Activated CD4-positive, CD25-positive, alpha-beta regulatory T cell treated with anti-CD3 and anti-CD28 coated beads, Interleukin-2, amount 50 U/mL, for 16 hours (primary cell): ENCODE results near the gene NADSYN1.
"Not testable (repeated sequence)": the region's sequence is repeated elsewhere in the genome, so short reads cannot be mapped to it uniquely, and the experiment has no call there.

Source experiments
- DNase-seq: peaks from one replicate; pipeline ENCODE4 v3.0.0-alpha.2; 2020; ENCODE audit warnings: low read depth, low spot score

The NADSYN1 gene

GRCh38 chr11:71453037-71453917 lies at the start of gene NADSYN1:
Gene NADSYN1 (plus strand): TSS chr11:71453203. CDS start chr11:71453297, 94 bp downstream.
- peak; percentile 86 for DNase-seq

DNA sequence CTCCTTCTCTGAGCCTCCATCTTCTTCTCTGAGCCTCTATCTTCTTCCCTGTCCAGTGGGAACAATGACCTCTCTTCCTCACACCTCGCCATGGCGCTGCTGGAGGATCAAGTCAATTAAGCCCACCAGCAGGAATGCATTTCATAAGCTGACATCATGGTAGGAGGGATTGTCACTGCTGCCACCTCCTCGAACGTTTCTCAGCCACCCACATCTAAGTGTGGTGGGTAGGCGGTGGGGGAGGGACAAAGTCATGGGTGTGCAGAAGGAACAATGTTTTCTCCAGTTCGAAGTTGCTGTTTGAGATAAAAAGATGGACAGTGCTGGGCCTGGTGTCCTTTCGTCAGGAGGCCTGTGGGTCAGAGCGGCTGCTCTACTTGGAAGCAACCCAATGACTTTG lies 48.8 kb upstream of the NADSYN1 start:
- no peak for DNase-seq

DNA sequence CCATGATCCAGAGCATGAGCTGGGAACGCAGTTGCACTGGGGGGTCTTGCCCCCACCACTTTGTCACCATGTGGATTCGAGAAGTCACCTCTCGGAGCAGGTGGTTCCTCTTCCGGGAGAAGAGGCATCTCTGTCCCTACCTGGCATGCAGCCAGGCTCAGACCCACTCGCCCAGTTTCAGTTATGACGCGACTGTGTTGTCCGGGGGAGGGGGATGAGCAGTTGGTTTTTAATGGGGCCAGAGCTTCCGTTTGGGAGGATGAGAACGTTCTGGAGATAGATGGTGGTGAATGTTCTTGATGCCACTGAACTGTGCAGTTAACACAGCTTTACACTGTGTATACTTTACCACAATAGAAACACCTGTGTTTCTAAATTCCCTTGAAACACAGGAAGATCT lies 46.3 kb upstream of the NADSYN1 start:
- no peak for DNase-seq

GRCh38 chr11:71407356-71407755 lies 45.6 kb upstream of the NADSYN1 start:
- DNase-seq: no peak

- no peak for DNase-seq
Measured at GRCh38 chr11:71408826-71409225, 44.2 kb upstream of the NADSYN1 start.

- no peak for DNase-seq
Measured at GRCh38 chr11:71410363-71410966, 42.5 kb upstream of the NADSYN1 start.

- DNase-seq: no peak
Measured at GRCh38 chr11:71414645-71415044, 38.4 kb upstream of the NADSYN1 start.

DNA sequence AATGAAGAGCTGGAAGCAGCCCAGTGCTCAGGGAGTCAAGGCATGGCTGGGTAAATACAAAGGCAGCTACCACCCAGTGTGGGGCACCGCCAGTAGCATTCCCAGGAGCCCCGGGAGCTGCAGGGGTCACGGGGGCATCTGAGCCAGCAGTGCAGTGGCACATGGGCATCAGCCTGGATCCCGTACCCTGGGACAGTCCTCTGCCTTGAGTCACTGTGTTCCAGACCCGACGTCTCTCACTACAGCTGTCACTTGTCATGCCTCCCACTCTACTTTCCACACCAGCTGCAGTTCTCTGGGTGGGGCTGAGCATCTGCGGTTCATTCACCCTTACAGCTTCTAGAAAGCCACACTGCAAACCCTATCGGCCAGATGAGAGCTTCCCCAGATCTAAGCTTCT lies 34.4 kb upstream of the NADSYN1 start:
- DNase-seq: no peak

GRCh38 chr11:71420455-71421241 lies 32.4 kb upstream of the NADSYN1 start:
- no peak for DNase-seq

DNA sequence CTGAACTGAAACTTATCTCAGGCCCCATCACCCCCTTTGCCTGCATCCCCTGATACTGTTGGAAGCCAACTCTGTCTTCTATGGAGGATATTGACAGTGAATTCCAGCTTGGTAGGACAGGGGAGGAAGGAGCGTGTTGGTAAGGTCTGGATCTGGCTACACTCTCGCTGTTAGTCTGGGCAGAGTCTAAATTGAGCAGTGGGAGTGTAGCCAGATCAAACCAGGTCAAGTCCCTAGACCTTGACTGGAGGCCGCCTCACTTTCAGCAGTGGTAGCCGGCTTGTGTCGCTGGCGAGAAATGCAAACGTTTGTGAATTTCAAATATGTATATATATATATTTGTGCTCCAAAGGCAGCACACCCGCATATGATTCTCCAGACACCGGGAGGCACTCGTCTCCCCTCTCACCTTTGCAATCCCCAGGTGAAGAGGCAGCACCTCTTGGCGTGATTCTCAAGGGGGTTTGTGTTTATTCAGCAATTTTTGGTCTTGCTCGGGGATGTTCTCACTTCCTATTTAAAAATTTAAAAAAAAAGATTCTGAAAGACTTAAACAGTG lies 31.5 kb upstream of the NADSYN1 start:
- no peak for DNase-seq

- DNase-seq: not testable (repeated sequence)
Measured at GRCh38 chr11:71422318-71422717, 30.7 kb upstream of the NADSYN1 start.

DNA sequence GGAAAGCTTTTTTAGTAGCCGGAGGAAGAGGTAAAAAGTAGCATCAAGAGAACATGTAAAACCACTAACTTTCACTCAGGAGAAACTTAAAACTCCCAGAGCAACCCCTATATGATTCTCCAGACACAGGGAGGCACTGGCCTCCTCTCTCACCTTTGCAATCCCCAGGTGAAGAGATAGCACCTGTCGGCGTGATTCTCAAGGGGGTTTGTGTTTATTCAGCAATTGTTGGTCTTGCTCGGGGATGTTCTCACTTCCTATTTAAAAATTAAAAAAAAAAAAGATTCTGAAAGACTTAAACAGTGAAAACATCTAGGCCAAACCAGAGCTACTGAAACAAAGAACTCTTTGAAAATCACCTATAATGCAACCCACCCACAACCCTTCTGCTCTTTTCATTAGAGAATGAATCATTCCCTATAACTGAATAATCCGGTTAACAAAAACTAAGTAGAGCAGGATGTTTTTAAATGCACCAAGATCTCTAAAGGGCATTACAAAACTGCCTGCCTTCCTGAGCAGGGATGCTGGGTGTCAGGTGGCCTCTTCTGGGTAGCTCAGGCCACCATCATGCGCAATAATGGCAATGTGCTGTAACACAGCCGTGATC lies 29.7 kb upstream of the NADSYN1 start:
- DNase-seq: no peak

DNA sequence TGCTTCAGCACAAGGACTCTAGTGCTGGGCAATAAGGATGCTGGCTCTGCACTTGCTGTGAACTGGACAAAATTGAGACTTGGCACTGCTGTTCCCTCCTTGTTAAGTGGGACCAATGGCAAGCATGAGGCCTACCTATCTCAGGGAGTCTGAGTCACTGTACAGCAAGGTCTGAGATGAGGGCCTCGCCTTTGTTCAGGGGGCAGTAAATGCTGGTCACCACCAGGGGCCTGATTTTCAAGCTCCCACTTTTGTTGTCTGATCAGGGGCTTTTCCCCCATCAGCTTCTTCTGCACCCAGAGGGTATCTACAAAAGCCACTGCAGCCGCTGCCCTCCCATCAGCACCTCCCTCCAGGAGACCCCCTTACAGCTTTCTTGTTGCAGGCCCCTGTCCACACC lies 27.6 kb upstream of the NADSYN1 start:
- DNase-seq: no peak

DNA sequence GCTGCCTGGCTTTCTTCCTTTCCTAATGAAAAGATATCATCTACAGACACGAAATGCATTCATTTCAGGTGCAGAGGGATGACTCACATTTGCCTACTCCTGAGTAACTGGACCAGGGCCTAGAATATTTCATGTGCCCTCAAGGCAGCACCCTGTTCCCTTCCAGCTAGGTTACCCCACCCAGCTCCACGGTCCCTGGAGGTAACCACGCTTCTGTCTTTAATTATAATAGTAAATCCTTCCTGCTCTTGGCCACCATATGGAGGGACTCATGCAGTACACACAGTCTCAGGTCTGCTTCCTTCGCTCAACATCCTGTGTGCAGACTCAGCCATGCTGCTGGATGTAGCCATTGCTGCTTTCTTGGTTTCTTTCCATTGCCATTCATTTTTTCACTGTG lies 27.1 kb upstream of the NADSYN1 start:
- DNase-seq: no peak

GRCh38 chr11:71426413-71426812 lies 26.6 kb upstream of the NADSYN1 start:
- DNase-seq: no peak

DNA sequence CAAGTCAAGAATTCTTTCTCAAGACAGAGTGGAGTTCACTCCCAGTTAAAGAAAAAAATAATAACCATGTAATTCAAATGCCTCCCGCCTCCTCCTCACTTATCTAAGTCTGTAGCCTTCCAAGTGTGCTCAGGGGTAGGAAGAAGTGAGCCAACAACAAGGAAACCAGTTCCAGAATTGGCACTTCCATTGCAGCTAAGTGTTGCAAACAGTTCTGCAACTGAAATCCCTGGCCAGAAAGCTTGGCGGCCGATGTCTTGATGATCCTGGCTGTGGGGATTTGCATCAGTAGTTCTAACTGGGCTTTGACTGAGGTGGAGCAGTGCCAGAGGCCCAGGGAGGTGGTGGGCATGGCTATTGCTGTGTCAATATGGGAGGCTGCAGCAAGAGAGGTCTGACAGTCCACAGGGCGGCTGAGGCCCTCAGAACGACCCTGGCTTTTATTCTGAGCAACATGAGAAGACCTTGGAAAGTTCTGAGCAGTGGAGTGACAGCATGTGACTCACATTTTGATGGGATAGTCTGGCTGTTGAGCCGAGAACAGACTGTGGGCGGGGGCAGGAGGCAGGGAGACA lies 24.1 kb upstream of the NADSYN1 start:
- no peak for DNase-seq

GRCh38 chr11:71429701-71430100 lies 23.3 kb upstream of the NADSYN1 start:
- DNase-seq: no peak

DNA sequence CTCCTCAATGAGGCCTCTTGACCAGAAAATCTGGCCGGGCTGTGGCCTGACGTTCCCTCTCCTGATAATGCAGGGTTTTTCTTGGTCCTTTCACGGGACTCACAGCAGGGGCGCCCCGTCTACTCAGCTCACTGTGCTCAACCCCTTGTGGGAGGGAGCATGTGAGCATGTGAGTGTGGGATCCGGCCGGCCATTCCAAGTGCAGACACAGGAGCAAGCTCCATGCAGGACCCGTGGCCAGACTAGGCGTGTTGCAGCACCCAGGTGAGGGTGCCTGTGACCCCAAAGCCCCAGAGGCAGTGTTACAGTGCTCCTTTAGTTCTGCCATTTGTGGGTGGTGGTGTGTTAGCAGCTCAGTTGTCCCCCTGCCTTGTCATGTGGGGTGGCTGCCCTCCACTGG lies 22.8 kb upstream of the NADSYN1 start:
- no peak for DNase-seq

DNA sequence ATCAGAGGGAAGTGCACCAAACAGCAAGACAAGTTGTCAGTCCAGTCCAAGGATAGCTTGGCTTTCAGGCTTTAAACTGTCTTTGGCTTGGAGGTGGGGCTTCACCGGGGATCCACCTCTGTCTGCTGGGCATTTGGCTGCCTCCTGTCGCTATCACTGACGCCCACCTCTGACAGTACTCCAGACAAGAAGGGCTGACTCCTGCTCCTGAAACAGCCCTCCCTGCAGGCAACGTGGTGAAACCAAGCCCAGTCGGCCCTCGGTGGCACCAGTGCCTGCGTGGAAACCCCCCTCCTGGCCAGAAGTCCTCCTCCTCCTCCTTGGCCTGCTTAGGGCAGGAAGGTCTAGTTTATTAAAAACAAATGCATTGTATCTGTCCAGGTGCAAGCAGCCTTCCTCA lies 21.7 kb upstream of the NADSYN1 start:
- no peak for DNase-seq

- DNase-seq: no peak
Measured at GRCh38 chr11:71432761-71433647, 20.0 kb upstream of the NADSYN1 start.
